Lower leg skin (tissue), 4 donors: ENCODE data around the gene DBNL. TPM values are rescaled to one million over a fixed set of nuclear protein-coding genes. Genes with fewer than 3 reads are reported as not detected.
A peak's percentile ranks its signal among the peaks of the same experiment; 100 is the strongest.

Experiments
- DNase-seq, 2 donors: peaks; one replicate each; pipeline ENCODE4 v3.0.0-alpha.2; 2019; ENCODE audit warnings: low spot score in 2 of 2
- H3K4me3 ChIP-seq: fragments of 200-600 bp; sonication (generic); 2 replicates; pipeline ENCODE4 v1.5.1; 2017; ENCODE audit warnings: mild to moderate bottlenecking, low read depth; ENCODE audit not compliant: poor library complexity, severe bottlenecking
- CTCF ChIP-seq, 3 donors: fragments of 450-650 bp; IDR thresholded peaks; one replicate each; pipeline ENCODE4 v1.5.1; 2016; ENCODE audit warnings: antibody characterized with exemption in 3 of 3, mild to moderate bottlenecking in 3 of 3, moderate library complexity in 2 of 3
- POLR2A ChIP-seq, 2 donors: fragments of 450-650 bp; IDR thresholded peaks; one replicate each; pipeline ENCODE4 v1.6.1; 2016 to 2017; ENCODE audit warnings: antibody characterized with exemption in 2 of 2, mild to moderate bottlenecking in 1 of 2, moderate library complexity in 1 of 2
- WGBS, 2 donors: methylation state at CpG; one replicate each; pipeline ENCODE4 v1.1.5; 2018; 5-methylcytosine and 5-hydroxymethylcytosine counted together
- intact Hi-C: fragments of 100-400 bp; cut with DNase I; formaldehyde crosslinking; loops from one replicate; pipeline ENCODE4 v1.15.0; 2023; ENCODE audit warnings: low total_unique reads
- total RNA-seq, 4 donors: library from RNA; depleted of rRNA; stranded (reverse); fragments of >200 nt; gene quantifications; one replicate each; pipeline ENCODE4 v1.1.0, GENCODE V29; 2016

Gene DBNL
- total RNA-seq, 4 donors from 2014 or later, result 81.3 to 122 (median 106) TPM

GRCh38 chr7:44071726-44072363 lies 27.3 kb downstream of the DBNL start:
- DNase-seq, result no peak
- WGBS, 2 donors, result 55 to 57% methylated on average over 9 of the region's 9 CpGs
- no peak overlapping the region for H3K4me3 ChIP-seq
- intact Hi-C loops, result no loop called here
- no peak for TF ChIP-seq POLR2A (IDR thresholded peaks at IDR 0.05)
- no peak for TF ChIP-seq CTCF (IDR thresholded peaks at IDR 0.05)

DNA sequence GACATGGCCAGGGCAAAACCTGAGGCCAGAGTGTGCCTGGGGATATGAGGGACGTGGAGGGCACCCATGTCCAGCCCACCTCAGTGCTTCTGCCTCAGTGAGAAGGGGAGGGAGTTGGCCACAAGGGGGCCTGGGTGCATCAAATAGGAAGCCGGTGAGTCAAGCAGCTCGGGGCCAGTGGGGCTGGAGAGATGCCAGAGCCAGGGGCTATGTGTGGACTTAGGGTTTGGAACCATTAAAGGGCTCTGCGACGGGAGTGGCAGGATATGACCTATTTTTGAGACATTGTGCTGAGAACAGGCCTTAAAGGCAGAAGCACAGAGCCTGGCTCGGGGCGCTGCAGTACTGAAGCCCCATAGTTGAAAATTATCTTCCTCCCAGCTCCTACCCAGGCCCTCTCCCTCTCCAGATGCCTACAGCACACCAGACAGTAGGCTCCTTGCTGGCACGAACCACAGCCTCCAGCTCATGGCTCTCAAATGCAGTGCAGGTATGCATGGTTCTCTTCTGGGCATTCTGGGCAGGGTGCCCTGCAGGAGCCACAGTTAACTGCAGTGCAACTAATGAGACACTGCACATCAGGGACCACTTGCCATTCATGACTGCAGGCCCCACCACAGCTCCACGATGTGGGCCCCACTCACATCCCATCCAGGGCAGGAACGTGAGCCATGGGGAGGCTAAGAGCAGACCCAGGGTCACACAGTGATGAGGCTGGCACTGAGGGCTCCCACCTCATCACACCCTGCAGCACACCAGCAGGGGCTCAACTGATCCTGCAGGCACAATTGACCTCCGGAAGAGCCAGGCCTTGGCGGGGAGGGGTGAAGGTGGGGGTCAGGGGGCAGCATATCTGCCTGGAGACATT lies 28.1 kb downstream of the DBNL start:
- H3K4me3 ChIP-seq, result no peak overlapping the region
- 39% methylated on average over 11 to 12 of the region's 12 CpGs for WGBS, 2 donors
- intact Hi-C loops, result no loop called here
- no peak for TF ChIP-seq POLR2A (IDR thresholded peaks at IDR 0.05)
- no peak for TF ChIP-seq CTCF (IDR thresholded peaks at IDR 0.05)
- DNase-seq, result peak in 1 of 2 donors; percentile 95

GRCh38 chr7:44073664-44074348 lies 29.3 kb downstream of the DBNL start:
- intact Hi-C loops, result no loop called here
- TF ChIP-seq CTCF (IDR thresholded peaks at IDR 0.05) (no peak), POLR2A (IDR thresholded peaks at IDR 0.05) (no peak)
- H3K4me3 ChIP-seq, result no peak overlapping the region
- DNase-seq, result peak; percentile 72 to 95
- 37 to 45% methylated on average over 8 to 14 of the region's 26 CpGs for WGBS, 2 donors

DNA sequence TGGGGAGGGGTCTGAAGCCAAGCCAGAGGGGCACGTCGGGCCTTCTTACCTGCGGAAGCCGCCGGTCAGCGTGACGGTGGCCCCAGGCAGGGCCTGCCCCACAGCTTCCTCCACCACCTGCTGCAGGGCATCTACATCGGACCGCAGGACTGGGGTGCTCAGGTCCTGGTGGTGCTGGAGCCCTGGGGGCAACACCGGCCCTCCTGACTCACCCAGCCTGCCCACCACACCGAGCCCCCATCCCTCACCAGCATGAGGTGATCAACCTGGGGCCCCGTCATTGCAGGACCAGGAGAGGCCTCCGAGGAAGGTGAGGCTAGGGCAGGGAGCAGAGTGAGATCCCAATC lies 29.8 kb downstream of the DBNL start:
- no peak overlapping the region for H3K4me3 ChIP-seq
- intact Hi-C loops, result no loop called here
- no peak for TF ChIP-seq CTCF (IDR thresholded peaks at IDR 0.05)
- no peak for TF ChIP-seq POLR2A (IDR thresholded peaks at IDR 0.05)
- no peak for DNase-seq
- 82 to 91% methylated on average over 8 to 10 of the region's 13 CpGs for WGBS, 2 donors

DNA sequence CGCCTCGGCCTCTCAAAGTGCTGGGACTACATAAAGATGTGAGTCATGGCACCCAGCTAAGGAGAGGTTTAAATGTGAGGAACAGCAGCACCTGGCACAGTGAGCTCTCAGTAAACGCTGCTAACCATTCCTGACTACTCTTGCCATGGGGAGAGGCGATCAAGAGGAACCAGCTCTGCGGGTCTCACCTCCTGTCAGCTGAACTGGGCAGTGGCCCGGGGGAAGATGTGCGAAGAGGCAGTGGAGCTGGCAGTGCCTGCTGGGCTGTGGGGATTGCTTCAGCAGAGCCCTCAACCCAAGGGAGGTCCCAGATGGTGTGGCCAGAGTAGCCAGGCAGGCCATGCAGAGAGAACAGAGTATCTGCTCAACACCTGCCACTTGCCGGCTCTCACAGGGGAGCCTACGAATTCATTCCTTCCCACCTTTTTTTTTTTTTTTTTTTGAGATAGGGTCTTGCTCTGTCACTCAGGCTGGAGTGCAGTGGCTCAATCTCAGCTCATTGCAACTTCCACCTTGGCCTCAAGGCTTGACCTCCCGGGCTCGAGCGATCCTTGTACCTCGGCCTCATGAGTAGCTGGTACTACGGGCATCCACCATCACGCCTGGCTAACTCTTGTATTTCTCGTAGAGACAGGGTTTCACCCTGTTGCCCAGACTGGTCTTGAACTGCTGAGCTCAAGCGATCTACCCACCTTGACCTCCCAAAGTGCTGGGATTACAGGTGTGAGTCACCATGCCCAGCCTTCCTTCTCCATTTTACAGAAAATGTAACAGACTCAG lies 31.0 kb downstream of the DBNL start:
- intact Hi-C loops, result no loop called here
- 79 to 81% methylated on average over 17 of the region's 17 CpGs for WGBS, 2 donors
- DNase-seq, result no peak
- TF ChIP-seq POLR2A (IDR thresholded peaks at IDR 0.05), result no peak
- no peak for TF ChIP-seq CTCF (IDR thresholded peaks at IDR 0.05)
- H3K4me3 ChIP-seq, result no peak overlapping the region
